ENCODE results near the gene KLC1. TPM values are rescaled to one million over a fixed set of nuclear protein-coding genes. Genes with fewer than 3 reads are reported as not detected.

Gene KLC1
- total RNA-seq, 1 donor from 2014 or later = 178 TPM

- Mint-ChIP-seq H3K27me3 (no peaks in the 10 kb centered on the region), H3K27ac (peak overlapping the region; percentile 82), H3K9me3 (ENCODE audit: low read depth) (no peaks in the 10 kb centered on the region), H3K4me3 (ENCODE audit: low read depth) (peak overlapping the region; percentile 82), H3K4me1 (ENCODE audit: low read depth) (peaks cover 18% of the 10 kb centered on the region), H3K36me3 (ENCODE audit: insufficient read depth) (peaks cover 3% of the 10 kb centered on the region)
- TF ChIP-seq CTCF (IDR thresholded peaks at IDR 0.05; ENCODE audit: unreplicated experiment) = no peak
- no peak for DNase-seq (ENCODE audit: low spot score, unreplicated experiment)
Measured at GRCh38 chr14:103713304-103714062, 84.5 kb downstream of the KLC1 start.

GRCh38 chr14:103714063-103714724, 85.2 kb downstream of the KLC1 start:
- H3K27ac Mint-ChIP-seq = peak overlapping the region; percentile 82
- peak overlapping the region; percentile 82 for H3K4me3 Mint-ChIP-seq (ENCODE audit: low read depth)
- DNase-seq (ENCODE audit: low spot score, unreplicated experiment) = no peak
- no peaks in the 10 kb centered on the region for H3K9me3 Mint-ChIP-seq (ENCODE audit: low read depth)
- no peak for TF ChIP-seq CTCF (IDR thresholded peaks at IDR 0.05; ENCODE audit: unreplicated experiment)
- H3K4me1 Mint-ChIP-seq (ENCODE audit: low read depth) = peaks cover 22% of the 10 kb centered on the region
- H3K36me3 Mint-ChIP-seq (ENCODE audit: insufficient read depth) = peaks cover 3% of the 10 kb centered on the region
- no peaks in the 10 kb centered on the region for H3K27me3 Mint-ChIP-seq

- Mint-ChIP-seq H3K36me3 (ENCODE audit: insufficient read depth) (peaks cover 3% of the 10 kb centered on the region), H3K27ac (peak within 1 kb of the TSS; percentile 96), H3K27me3 (no peaks in the 10 kb centered on the region), H3K4me1 (ENCODE audit: low read depth) (peaks cover 22% of the 10 kb centered on the region), H3K4me3 (ENCODE audit: low read depth) (peak within 1 kb of the TSS; percentile 82), H3K9me3 (ENCODE audit: low read depth) (no peaks in the 10 kb centered on the region)
- DNase-seq (ENCODE audit: low spot score, unreplicated experiment) = peak; percentile 100
- no peak for TF ChIP-seq CTCF (IDR thresholded peaks at IDR 0.05; ENCODE audit: unreplicated experiment)
Measured at GRCh38 chr14:103715052-103716000, 86.3 kb downstream of the KLC1 start, which contains the start of the genes XRCC3 and ZFYVE21. Gene XRCC3 (minus strand): TSS chr14:103715451. CDS start chr14:103711087, 4,364 bp downstream. Gene ZFYVE21 (plus strand): TSS chr14:103715810. CDS start chr14:103715842, 32 bp downstream.

- Mint-ChIP-seq H3K27ac (peak overlapping the region; percentile 78), H3K36me3 (ENCODE audit: insufficient read depth) (peaks cover 3% of the 10 kb centered on the region), H3K4me1 (ENCODE audit: low read depth) (peaks cover 22% of the 10 kb centered on the region), H3K9me3 (ENCODE audit: low read depth) (no peaks in the 10 kb centered on the region), H3K4me3 (ENCODE audit: low read depth) (peak overlapping the region; percentile 80), H3K27me3 (no peaks in the 10 kb centered on the region)
- TF ChIP-seq CTCF (IDR thresholded peaks at IDR 0.05; ENCODE audit: unreplicated experiment) = no peak
- DNase-seq (ENCODE audit: low spot score, unreplicated experiment) = peak; percentile 37
Measured at GRCh38 chr14:103716091-103716801, 87.2 kb downstream of the KLC1 start.

All from progenitor cell of endocrine pancreas (in vitro differentiated cells).